GM19397 (cell line): Measurements from ENCODE around the gene ABHD18.
"Not testable (repeated sequence)": the region's sequence is repeated elsewhere in the genome, so short reads cannot be mapped to it uniquely, and the experiment has no call there.

Source experiments
- ATAC-seq: cut with Tn5 transposase; IDR thresholded peaks from one replicate; pipeline ENCODE4 v1.9.1; 2021; ENCODE audit warnings: mild to moderate bottlenecking, moderate library complexity; ENCODE audit not compliant: unreplicated experiment

ABHD18 gene

GRCh38 chr4:127988638-127989037, 23.4 kb downstream of the ABHD18 start:
- no peak for ATAC-seq

GRCh38 chr4:127993151-127993550, 27.9 kb downstream of the ABHD18 start:
- no peak for ATAC-seq

- ATAC-seq = no peak
These were observed 30.6 kb downstream of the ABHD18 start for GRCh38 chr4:127995776-127996175.

- not testable (repeated sequence) for ATAC-seq
These were observed 31.3 kb downstream of the ABHD18 start for GRCh38 chr4:127996521-127996920.

GRCh38 chr4:127997534-127998388, 32.6 kb downstream of the ABHD18 start:
- ATAC-seq = peak; percentile 93

GRCh38 chr4:128006592-128006991, 41.4 kb downstream of the ABHD18 start:
- ATAC-seq = no peak

- ATAC-seq = no peak
These were observed 44.2 kb downstream of the ABHD18 start for GRCh38 chr4:128009428-128009827.

- ATAC-seq = no peak
These were observed 60.1 kb downstream of the ABHD18 start for GRCh38 chr4:128025319-128025718.

- no peak for ATAC-seq
These were observed 64.7 kb downstream of the ABHD18 start for GRCh38 chr4:128029907-128030306.

GRCh38 chr4:128031756-128032384, 66.7 kb downstream of the ABHD18 start:
- ATAC-seq = no peak

GRCh38 chr4:128039568-128039967, 74.4 kb downstream of the ABHD18 start:
- no peak for ATAC-seq

GRCh38 chr4:128047019-128047418, 81.8 kb downstream of the ABHD18 start:
- not testable (repeated sequence) for ATAC-seq

- not testable (repeated sequence) for ATAC-seq
These were observed 82.3 kb downstream of the ABHD18 start for GRCh38 chr4:128047514-128047913.

- not testable (repeated sequence) for ATAC-seq
These were observed 86.0 kb downstream of the ABHD18 start for GRCh38 chr4:128051229-128051628.

- not testable (repeated sequence) for ATAC-seq
These were observed 89.7 kb downstream of the ABHD18 start for GRCh38 chr4:128054907-128055306.

- ATAC-seq = not testable (repeated sequence)
These were observed 90.4 kb downstream of the ABHD18 start for GRCh38 chr4:128055441-128056206.

GRCh38 chr4:128056396-128056795, 91.2 kb downstream of the ABHD18 start:
- no peak for ATAC-seq

- ATAC-seq = no peak
These were observed 95.0 kb downstream of the ABHD18 start for GRCh38 chr4:128060121-128060698.

- peak; percentile 89 for ATAC-seq
These were observed 95.7 kb downstream of the ABHD18 start, which contains the start of gene LARP1B for GRCh38 chr4:128060699-128061565. Gene LARP1B, plus strand, starts transcription at chr4:128061312. Its CDS starts 13,640 bp downstream, at chr4:128074952.
